ENCODE results near the gene IL1RL1. TPM values are rescaled to one million over a fixed set of nuclear protein-coding genes. Genes with fewer than 3 reads are reported as not detected.

The IL1RL1 gene
- total RNA-seq, 4 donors from 2014 or later, result 4.3 to 20.2 (median 8.1) TPM

DNA sequence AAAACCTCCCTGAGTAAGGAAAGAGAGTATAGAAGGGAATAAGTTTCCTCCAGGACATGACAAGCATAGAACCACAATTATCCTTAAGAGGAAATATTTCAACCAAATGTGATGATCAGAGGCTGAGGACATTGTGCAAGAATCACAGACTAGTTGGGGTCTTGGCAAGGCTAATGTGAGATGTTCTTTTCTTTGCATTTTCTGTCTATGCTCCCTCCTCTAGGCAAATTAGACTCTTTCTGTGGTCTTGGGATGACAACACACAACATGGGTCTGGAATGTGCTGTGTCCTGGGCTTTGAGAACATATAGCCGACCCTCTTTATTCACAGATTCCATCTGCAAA lies 32.0 kb upstream of the IL1RL1 start:
- Histone ChIP-seq H3K27me3 (peaks cover 0 to 23% (median 0%) of the 10 kb centered on the region in 4 donors), H3K27ac (replicated peaks in 1 of 4) (no peak overlapping the region), H3K4me3 (no peak overlapping the region), H3K9me3 (no peaks in the 10 kb centered on the region), H3K36me3 (no peaks in the 10 kb centered on the region), H3K4me1 (no peaks in the 10 kb centered on the region)
- intact Hi-C loops (cut with DNase I), result no loop called here
- TF ChIP-seq POLR2A (IDR thresholded peaks at IDR 0.05; ENCODE audit: low read depth) (no peak), EP300 (IDR thresholded peaks at IDR 0.05) (no peak), POLR2AphosphoS5 (IDR thresholded peaks at IDR 0.05) (no peak)
- TF ChIP-seq, protein P1, sequence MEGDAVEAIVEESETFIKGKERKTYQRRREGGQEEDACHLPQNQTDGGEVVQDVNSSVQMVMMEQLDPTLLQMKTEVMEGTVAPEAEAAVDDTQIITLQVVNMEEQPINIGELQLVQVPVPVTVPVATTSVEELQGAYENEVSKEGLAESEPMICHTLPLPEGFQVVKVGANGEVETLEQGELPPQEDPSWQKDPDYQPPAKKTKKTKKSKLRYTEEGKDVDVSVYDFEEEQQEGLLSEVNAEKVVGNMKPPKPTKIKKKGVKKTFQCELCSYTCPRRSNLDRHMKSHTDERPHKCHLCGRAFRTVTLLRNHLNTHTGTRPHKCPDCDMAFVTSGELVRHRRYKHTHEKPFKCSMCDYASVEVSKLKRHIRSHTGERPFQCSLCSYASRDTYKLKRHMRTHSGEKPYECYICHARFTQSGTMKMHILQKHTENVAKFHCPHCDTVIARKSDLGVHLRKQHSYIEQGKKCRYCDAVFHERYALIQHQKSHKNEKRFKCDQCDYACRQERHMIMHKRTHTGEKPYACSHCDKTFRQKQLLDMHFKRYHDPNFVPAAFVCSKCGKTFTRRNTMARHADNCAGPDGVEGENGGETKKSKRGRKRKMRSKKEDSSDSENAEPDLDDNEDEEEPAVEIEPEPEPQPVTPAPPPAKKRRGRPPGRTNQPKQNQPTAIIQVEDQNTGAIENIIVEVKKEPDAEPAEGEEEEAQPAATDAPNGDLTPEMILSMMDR (IDR thresholded peaks at IDR 0.05), result no peak
- no peak for DNase-seq (ENCODE audit: extremely low spot score)
- WGBS, result 88% methylated on average over 1 of the region's 1 CpG

DNA sequence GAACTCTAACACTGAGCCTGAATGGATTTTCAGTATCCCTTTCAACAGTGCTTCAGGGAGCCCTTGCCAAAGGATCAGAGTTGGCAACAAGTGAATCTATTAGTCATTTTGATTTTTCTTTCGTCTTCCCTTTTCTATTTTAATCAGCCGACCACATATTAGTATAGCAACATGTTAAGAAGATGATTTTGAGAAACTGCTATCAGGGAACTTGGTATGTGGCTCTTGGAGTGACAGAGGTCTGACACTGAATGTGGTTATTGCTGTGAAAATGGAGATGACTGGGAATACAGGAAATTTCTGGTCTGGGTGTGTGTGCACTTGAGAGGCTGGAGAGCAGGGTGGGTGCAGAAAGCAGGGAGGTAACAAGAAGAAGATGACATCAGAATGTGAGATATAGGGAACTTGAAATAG lies 28.7 kb upstream of the IL1RL1 start:
- 56% methylated on average over 2 of the region's 2 CpGs for WGBS
- DNase-seq (ENCODE audit: extremely low spot score), result no peak
- no peak overlapping the region for H3K4me3 ChIP-seq
- intact Hi-C loops (cut with DNase I), result no loop called here
- H3K36me3 ChIP-seq, result no peaks in the 10 kb centered on the region
- no peak for TF ChIP-seq EP300 (IDR thresholded peaks at IDR 0.05)
- TF ChIP-seq POLR2A (IDR thresholded peaks at IDR 0.05; ENCODE audit: low read depth), result no peak
- TF ChIP-seq, protein P1 (IDR thresholded peaks at IDR 0.05), result no peak
- TF ChIP-seq POLR2AphosphoS5 (IDR thresholded peaks at IDR 0.05), result no peak
- no peaks in the 10 kb centered on the region for H3K4me1 ChIP-seq
- H3K27ac ChIP-seq (replicated peaks in 1 of 4), result no peak overlapping the region
- peaks cover 0 to 13% (median 0%) of the 10 kb centered on the region in 4 donors for H3K27me3 ChIP-seq
- no peaks in the 10 kb centered on the region for H3K9me3 ChIP-seq

DNA sequence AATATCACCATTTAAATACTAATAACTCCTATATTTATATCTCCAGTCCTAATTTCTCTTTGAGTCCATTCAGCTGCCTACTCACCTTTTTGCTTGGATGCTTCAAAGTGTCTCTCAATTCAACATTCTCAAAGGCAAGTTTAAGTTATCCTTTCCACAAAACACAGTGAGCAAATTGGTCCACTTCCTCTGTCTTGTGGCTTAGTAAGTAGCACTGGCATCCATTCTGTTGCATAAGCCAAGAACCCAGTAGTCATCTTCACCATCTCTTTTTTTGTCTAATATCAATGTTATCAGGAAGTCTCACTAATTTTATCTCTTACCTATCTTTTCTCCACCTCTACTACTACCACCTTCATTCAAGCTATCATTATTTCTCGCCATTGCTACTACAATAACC lies 27.4 kb upstream of the IL1RL1 start:
- no peak for DNase-seq (ENCODE audit: extremely low spot score)
- intact Hi-C loops (cut with DNase I), result no loop called here
- WGBS, result 97% methylated on average over 1 of the region's 1 CpG
- Histone ChIP-seq H3K27ac (replicated peaks in 1 of 4) (no peak overlapping the region), H3K27me3 (peaks cover 0 to 7% (median 0%) of the 10 kb centered on the region in 4 donors), H3K36me3 (no peaks in the 10 kb centered on the region), H3K9me3 (no peaks in the 10 kb centered on the region), H3K4me3 (no peak overlapping the region), H3K4me1 (no peaks in the 10 kb centered on the region)
- no peak for TF ChIP-seq EP300 (IDR thresholded peaks at IDR 0.05)

DNA sequence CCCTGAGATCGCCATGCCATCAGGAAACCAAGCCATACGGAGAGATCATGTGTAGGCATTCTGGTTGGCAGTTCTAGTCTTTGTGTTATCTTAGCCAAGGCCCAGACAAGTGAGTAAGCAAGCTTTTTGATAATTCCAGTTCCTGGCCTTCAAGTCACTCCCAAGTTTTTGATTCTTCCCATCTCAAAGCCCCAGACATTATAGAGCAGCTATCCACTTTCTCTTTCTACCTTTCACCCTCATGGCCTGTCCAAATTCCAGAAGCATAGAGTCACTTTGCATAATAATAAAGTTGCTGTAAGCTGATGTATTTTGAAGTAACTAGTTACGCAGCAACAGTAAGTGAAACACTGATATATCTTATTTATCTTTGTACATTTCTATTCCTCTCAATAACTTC lies 26.8 kb upstream of the IL1RL1 start:
- H3K36me3 ChIP-seq, result no peaks in the 10 kb centered on the region
- no peaks in the 10 kb centered on the region for H3K4me1 ChIP-seq
- intact Hi-C loops (cut with DNase I), result no loop called here
- TF ChIP-seq EP300 (IDR thresholded peaks at IDR 0.05) (no peak), POLR2A (IDR thresholded peaks at IDR 0.05; ENCODE audit: low read depth) (no peak), POLR2AphosphoS5 (IDR thresholded peaks at IDR 0.05) (no peak)
- TF ChIP-seq, protein P1 (IDR thresholded peaks at IDR 0.05), result no peak
- peaks cover 0 to 4% (median 0%) of the 10 kb centered on the region in 4 donors for H3K27me3 ChIP-seq
- no peaks in the 10 kb centered on the region for H3K9me3 ChIP-seq
- H3K27ac ChIP-seq (replicated peaks in 1 of 4), result no peak overlapping the region
- no peak for DNase-seq (ENCODE audit: extremely low spot score)
- no peak overlapping the region for H3K4me3 ChIP-seq
- WGBS, result 91% methylated on average over 3 of the region's 3 CpGs

DNA sequence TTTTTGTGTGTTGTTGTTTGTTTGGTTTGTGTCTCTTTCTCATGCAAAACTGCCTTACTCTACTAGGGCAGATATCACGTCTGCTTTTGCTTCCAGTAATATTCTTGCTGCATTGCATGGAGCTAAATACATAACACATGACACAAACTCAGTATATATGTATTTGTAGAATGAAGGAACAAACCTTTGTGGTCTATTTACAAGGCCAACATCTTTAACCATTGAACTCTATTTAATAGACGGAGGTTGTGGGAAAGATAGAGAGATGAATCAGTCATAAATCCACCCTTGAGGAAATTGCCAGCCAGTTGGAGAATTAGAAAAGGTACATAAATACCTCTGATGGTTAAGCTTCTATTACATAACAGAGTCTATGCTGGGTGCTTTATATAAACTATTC lies 26.0 kb upstream of the IL1RL1 start:
- Histone ChIP-seq H3K36me3 (no peaks in the 10 kb centered on the region), H3K4me3 (no peak overlapping the region), H3K27ac (replicated peaks in 1 of 4) (no peak overlapping the region), H3K27me3 (peaks cover 0 to 1% (median 0%) of the 10 kb centered on the region in 4 donors), H3K9me3 (no peaks in the 10 kb centered on the region), H3K4me1 (no peaks in the 10 kb centered on the region)
- 84% methylated on average over 2 of the region's 2 CpGs for WGBS
- intact Hi-C loops (cut with DNase I), result no loop called here
- TF ChIP-seq EP300 (IDR thresholded peaks at IDR 0.05) (no peak), POLR2AphosphoS5 (IDR thresholded peaks at IDR 0.05) (no peak), POLR2A (IDR thresholded peaks at IDR 0.05; ENCODE audit: low read depth) (no peak)
- TF ChIP-seq, protein P1 (IDR thresholded peaks at IDR 0.05), result no peak
- no peak for DNase-seq (ENCODE audit: extremely low spot score)

Measured in esophagus muscularis mucosa (tissue), 4 donors.